Measurements from ENCODE around the gene PHF19.

The PHF19 gene

DNA sequence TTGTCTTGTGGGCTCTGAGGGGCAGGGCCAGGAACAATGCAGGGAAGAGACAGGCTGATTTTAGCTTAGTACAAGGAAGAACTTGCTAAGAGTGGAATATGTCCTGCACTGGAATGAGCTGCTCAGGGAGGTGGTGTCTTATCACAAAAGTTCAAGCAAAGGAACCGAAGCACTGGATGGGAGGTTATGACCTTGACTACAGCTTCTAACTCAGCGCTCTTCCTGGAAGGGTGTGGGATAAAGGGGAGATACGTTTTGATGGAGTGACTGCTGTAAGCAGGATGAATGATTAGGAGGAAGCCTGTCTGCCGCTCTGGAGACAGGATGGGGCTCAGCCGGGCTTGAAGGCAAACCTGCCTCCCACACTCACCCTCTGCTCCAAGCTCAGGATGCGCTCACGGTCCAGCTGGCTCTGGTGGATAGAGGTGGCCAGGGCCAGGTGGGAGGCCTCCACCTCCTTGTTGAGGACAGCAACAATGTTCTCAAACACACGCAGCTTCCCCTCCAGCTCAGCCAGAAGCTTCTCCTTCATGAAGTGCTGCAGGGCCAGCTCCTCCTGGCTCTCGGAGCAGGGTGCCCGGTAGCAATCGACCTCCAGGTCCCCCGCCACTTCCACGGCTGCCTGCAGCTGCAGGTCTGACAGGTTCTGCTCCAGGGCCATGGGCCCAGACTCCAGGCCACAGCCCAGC lies 36.1 kb upstream of the PHF19 start:
- TF ChIP-seq CTCF (IDR thresholded peaks at IDR 0.05), result no peak
- no peak overlapping the region for H3K4me3 ChIP-seq
- no peak for DNase-seq (ENCODE audit: low spot score)
- H3K27ac ChIP-seq, result no peak overlapping the region

DNA sequence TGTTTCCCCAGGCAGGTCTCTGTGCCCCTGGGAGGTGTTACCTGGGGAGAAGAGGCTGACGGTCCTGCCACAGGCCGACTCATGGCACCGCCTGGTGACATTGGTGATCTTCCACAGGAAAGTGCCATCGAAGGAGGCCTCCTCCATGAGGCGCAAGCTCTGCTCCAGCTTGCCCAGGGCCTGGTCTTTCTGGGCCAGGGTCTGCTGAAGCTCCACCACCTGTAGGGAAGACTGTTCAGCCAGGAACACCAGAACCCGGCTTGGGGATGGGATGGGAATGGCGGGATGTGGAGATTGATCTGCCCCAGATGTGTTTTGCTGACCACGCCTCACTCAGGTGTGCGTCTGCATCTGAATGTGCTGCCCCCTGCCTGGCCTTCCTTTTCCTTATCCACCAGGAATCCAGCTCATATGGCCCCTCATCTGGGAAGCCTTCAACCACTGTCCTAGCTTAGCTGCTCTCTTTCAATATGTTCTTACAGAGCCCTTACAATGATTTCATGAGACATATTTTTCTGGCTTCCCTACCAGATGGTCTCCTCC lies 34.4 kb upstream of the PHF19 start:
- TF ChIP-seq CTCF (IDR thresholded peaks at IDR 0.05), result no peak
- Histone ChIP-seq H3K27ac (no peak overlapping the region), H3K4me3 (no peak overlapping the region)
- DNase-seq (ENCODE audit: low spot score), result no peak

DNA sequence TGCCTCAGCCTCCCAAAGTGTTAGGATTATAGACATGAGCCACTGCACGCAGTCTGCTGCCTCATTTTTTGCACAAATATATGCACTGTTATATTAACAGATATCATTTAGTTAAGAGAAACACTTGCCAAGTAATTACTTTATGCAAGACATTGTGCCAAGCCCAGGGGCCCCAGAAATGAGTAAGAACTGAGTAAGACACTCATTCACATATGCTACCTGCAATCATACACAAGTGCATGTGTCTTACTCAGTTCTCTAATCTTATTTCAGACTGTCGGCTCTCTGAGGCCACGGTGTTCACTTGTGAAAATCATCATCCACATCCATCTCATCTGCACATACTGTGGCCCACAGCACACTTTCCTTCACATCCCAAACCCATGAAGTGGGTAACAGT lies 33.7 kb upstream of the PHF19 start:
- Histone ChIP-seq H3K27ac (no peak overlapping the region), H3K4me3 (no peak overlapping the region)
- no peak for DNase-seq (ENCODE audit: low spot score)
- TF ChIP-seq CTCF (IDR thresholded peaks at IDR 0.05), result no peak

DNA sequence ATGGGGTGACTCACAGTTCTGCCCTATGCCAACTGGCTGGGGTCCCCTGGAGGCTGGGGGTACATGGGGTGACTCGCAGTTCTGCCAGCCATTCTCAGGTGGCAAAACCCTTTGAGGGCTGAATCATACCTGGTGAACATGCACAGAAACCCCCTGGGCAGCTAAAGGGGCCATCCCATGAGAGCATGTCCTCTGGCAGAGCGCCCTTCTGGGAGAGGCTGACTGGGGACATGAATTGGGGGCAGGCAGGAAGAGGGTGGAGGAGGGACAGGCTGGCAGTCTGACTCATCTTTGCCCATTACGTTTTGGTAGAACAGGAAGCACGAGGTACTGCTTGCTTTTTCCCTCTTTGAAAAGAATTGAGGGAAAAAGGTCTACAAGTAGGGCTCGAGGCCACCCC lies 32.9 kb upstream of the PHF19 start:
- no peak for DNase-seq (ENCODE audit: low spot score)
- no peak for TF ChIP-seq CTCF (IDR thresholded peaks at IDR 0.05)
- H3K27ac ChIP-seq, result no peak overlapping the region
- H3K4me3 ChIP-seq, result no peak overlapping the region

DNA sequence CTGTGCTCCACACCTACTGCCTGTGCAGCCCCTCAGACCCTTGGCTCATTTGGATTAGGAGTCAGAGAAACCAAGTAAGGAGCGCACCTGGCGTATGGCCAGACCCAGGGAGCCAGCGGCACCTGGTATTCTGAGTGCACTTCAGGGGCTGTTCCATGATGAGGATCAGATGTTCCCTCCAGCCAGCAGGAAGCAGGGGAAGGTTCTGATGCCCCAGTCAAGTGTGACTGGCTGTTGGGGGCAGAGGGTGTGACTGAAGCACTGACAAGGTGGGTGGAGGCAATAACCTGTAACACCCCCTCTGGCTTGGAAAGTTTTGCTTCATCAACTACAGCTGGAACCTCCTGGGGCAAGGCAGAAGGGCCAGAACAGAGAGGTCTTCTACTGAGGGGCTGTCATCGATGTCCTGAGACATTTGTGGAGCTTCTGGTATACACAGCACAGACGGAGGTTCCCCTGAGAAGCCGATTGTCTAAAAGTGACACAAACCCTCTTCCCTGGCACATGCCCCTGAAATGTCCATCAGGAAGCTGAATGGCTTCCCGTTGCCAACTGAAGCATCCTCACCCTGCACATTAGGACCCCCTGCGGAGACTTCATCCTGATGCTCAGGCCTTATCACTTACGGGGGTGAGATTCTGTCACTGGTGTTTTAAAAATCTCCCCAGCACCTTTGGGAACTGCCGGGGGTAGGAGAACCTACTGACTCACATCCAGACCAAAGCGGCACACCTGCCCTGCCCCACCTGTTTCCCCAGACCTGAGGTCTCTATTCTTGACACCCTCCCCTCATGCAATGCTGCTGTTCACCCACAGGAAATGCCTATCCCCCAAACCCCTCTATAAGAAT lies 28.6 kb upstream of the PHF19 start:
- Histone ChIP-seq H3K4me3 (no peak overlapping the region), H3K27ac (no peak overlapping the region)
- TF ChIP-seq CTCF (IDR thresholded peaks at IDR 0.05), result no peak
- DNase-seq (ENCODE audit: low spot score), result no peak

GRCh38 chr9:120904978-120905301 lies 28.0 kb upstream of the PHF19 start:
- no peak overlapping the region for H3K27ac ChIP-seq
- DNase-seq (ENCODE audit: low spot score), result no peak
- no peak overlapping the region for H3K4me3 ChIP-seq
- TF ChIP-seq CTCF (IDR thresholded peaks at IDR 0.05), result no peak

Data from coronary artery (tissue), 2 donors.